Activated CD8-positive, alpha-beta memory T cell treated with anti-CD3 and anti-CD28 coated beads, Interleukin-2, amount 10 ng/mL, durations not matched to agents 7 days and 5 days (primary cell): ENCODE results near the gene NUF2. TPM values are rescaled to one million over a fixed set of nuclear protein-coding genes. Genes with fewer than 3 reads are reported as not detected.
"Not testable (repeated sequence)": the region's sequence is repeated elsewhere in the genome, so short reads cannot be mapped to it uniquely, and the experiment has no call there.

ENCODE experiments used
- ATAC-seq: fragments of 150-1000 bp; cut with Tn5 transposase; one replicate; pipeline ENCODE4 v1.10.0; 2021; ENCODE audit warnings: moderate library complexity
- CTCF ChIA-PET: fragments of 350-600 bp; sonication (Branson Sonifier 250); formaldehyde crosslinking; loops from one replicate; lab custom pipeline; 2021; ENCODE audit warnings: antibody characterized with exemption; lab: Charles Lee
- DNase-seq: peaks from one replicate; pipeline ENCODE4 v3.0.0-alpha.2; 2020
- H3K27ac Mint-ChIP-seq: one replicate; pipeline ENCODE4 v1.8.0; 2021; ENCODE audit warnings: mild to moderate bottlenecking, mixed read lengths
- H3K27me3 Mint-ChIP-seq: one replicate; pipeline ENCODE4 v1.8.0; 2021; ENCODE audit warnings: mixed read lengths
- H3K36me3 Mint-ChIP-seq: one replicate; pipeline ENCODE4 v1.8.0; 2021; ENCODE audit warnings: mild to moderate bottlenecking, mixed read lengths
- H3K4me1 Mint-ChIP-seq: one replicate; pipeline ENCODE4 v1.8.0; 2021; ENCODE audit warnings: mixed read lengths
- H3K4me3 Mint-ChIP-seq: one replicate; pipeline ENCODE4 v1.8.0; 2021; ENCODE audit warnings: mild to moderate bottlenecking, moderate library complexity, mixed read lengths
- H3K9me3 Mint-ChIP-seq: one replicate; pipeline ENCODE4 v1.8.0; 2022; ENCODE audit warnings: low read depth, mixed read lengths
- total RNA-seq, 2 experiments: library from RNA; stranded (reverse); gene quantifications; one replicate each; pipeline ENCODE4 v1.2.3, GENCODE V29; 2021

The NUF2 gene
- total RNA-seq, 2 experiments from 2014 or later = 64.9 to 82.9 TPM

DNA sequence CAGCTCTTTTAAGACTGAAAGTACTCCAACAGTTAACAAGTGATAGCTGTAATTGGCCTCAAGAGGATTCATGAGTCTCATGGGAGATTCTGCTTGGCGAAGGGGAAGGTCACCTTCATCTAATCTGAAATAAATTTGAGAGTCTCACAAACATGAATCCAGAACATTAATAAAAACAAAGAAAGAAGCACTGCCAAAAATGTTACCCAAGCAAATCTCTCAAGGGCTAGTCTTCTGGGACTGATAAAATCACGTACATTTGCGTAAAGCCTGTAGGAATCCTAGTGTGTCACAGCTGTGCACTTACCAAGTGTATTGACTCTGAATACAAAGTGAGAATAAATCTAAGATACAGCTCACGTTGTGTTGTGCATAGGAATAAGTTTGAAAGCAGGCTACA lies 21.2 kb upstream of the NUF2 start:
- no peak overlapping the region for H3K4me3 Mint-ChIP-seq
- no peaks in the 10 kb centered on the region for H3K27me3 Mint-ChIP-seq
- no peak for ATAC-seq
- H3K36me3 Mint-ChIP-seq = peaks cover 18% of the 10 kb centered on the region
- H3K9me3 Mint-ChIP-seq = no peaks in the 10 kb centered on the region
- no peaks in the 10 kb centered on the region for H3K4me1 Mint-ChIP-seq
- CTCF ChIA-PET = interaction anchor here (1.1 kb wide), 1 partner anchor 15 kb away, joined by 3 read pairs; no protein-coding TSS in a partner anchor
- no peak for DNase-seq
- no peak overlapping the region for H3K27ac Mint-ChIP-seq

DNA sequence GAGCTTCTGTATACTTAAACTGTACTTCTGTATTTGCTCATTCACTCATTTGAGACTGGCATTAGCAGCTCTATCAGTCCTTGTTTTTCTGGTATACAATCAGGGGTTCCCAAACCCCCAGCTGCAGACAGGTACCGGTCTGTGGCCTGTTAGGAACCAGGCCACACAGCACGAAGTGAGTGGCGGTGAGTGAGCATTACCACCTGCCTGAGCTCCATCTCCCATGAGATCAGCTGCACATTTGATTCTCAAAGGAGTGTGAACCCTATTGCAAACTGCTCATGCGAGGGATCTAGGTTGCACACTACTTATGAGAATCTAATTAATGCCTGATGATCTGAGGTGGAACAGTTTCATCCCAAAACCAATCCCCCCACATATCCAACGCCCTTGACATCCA lies 18.2 kb upstream of the NUF2 start:
- ATAC-seq = no peak
- H3K9me3 Mint-ChIP-seq = no peaks in the 10 kb centered on the region
- CTCF ChIA-PET = interaction anchor here (1.6 kb wide), 1 partner anchor 450 kb away, joined by 4 read pairs; no protein-coding TSS in a partner anchor

DNA sequence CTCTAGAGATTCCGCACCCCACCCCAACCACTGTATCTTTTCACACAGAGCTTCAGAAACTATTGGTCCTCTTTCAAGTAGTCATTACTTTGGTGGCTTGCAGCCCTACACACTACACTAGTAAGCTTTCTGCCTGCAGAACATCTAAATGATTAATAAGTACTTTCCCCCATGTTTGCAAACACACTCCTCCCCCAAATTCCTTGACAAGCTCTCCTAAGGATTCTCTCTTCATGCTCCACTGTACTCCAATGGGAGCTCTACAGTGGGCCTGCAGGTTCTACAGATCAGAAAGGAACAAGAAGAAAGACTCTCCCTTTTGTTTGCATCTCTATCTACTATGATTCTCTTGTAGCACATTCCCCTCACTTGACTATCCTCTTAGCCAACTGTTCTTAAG lies 16.3 kb upstream of the NUF2 start:
- no peaks in the 10 kb centered on the region for H3K9me3 Mint-ChIP-seq
- no peak overlapping the region for H3K4me3 Mint-ChIP-seq
- ATAC-seq (no peak), DNase-seq (no peak)
- H3K27me3 Mint-ChIP-seq = no peaks in the 10 kb centered on the region
- H3K36me3 Mint-ChIP-seq = peaks cover 12% of the 10 kb centered on the region
- CTCF ChIA-PET = interaction anchor here (0.7 kb wide), 1 partner anchor 10 kb away, joined by 3 read pairs; no protein-coding TSS in a partner anchor
- no peak overlapping the region for H3K27ac Mint-ChIP-seq
- no peaks in the 10 kb centered on the region for H3K4me1 Mint-ChIP-seq

More for the DNA sequence above, 18.2 kb upstream of the NUF2 start:
- Mint-ChIP-seq H3K27ac (no peak overlapping the region), H3K4me1 (no peaks in the 10 kb centered on the region), H3K27me3 (no peaks in the 10 kb centered on the region), H3K36me3 (peaks cover 18% of the 10 kb centered on the region), H3K4me3 (no peak overlapping the region)
- DNase-seq = no peak

DNA sequence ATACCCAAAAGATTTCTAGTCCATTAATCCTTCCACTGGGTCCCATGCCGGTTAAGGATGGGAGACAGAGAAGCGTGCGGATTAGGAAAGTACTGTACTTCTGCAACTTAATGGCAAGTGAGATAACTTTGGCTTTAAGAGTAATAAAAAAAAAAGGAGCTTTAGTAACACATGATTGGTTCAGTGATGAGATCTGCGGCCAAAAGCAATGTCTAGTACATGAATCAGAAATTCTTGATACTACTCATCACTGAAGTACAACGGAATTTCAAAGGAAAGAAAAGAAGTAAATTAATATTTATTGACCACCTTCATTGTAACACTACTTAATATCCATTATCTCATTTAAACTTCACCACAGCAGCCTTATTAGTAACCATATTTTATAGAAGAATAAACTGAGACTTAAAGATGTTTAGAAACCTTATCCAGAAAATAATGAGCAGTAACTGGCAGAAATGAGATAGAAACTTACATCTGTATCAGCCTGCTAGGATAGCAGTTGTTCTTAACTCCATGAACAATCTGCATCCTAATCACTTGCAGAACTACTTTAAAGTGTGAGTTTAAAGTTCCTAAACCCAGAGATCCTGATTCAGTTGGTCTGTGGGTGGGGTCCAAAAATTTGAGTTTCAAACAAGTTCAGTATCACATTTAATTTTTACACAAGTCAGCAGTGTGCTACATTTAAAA lies 14.1 kb upstream of the NUF2 start:
- no peak for ATAC-seq
- Mint-ChIP-seq H3K36me3 (peaks cover 15% of the 10 kb centered on the region), H3K27ac (no peak overlapping the region), H3K4me3 (no peak overlapping the region), H3K9me3 (no peaks in the 10 kb centered on the region), H3K4me1 (no peaks in the 10 kb centered on the region), H3K27me3 (no peaks in the 10 kb centered on the region)
- no peak for DNase-seq
- CTCF ChIA-PET = no interaction called here

DNA sequence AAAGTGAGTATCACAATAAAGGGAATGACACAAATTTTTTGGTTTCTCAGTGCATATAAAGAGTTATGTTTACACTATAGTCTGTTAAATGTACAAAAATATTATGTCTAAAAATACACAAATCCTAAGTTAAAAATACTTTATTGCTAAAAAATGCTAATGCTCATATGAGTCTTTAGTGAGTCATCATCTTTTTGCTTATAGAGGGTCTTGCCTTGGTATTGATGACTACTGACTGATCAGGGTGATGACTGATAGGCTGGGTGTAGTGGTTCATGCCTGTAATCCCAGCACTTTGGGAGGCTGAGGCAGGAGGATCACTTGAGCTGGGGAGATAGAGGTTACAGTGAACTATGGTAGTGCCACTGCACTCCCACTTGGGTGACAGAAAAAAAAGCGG lies 12.9 kb upstream of the NUF2 start:
- Mint-ChIP-seq H3K27ac (no peak overlapping the region), H3K9me3 (no peaks in the 10 kb centered on the region), H3K27me3 (no peaks in the 10 kb centered on the region), H3K4me3 (no peak overlapping the region), H3K4me1 (no peaks in the 10 kb centered on the region), H3K36me3 (peaks cover 14% of the 10 kb centered on the region)
- ATAC-seq (no peak), DNase-seq (no peak)
- CTCF ChIA-PET = no interaction called here

DNA sequence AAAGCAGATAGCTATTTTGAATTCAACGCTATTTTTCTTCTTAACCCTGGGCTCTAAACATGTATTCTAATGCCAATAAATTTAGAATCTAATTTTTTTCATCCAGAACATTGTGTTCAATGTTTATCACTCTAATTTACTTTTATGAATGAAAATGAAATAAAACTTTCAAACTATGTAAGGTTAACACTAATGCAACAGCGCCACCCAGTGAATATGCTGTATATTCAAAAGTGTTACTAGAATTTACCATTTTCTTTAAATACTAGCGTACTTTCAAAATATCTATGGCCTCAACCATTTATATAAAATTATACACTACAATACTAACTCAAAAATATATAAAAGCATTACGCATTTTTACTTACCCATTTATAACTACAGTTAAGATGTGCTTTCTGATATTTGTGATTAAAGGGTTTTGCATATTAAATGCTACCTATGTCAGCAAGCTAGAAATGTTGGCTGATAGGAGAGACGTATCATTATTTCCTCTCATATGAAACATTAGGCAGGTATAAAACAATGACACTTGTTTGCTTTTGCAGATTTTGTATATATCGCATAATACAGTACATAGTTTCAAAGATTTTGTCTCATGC lies 5.9 kb upstream of the NUF2 start:
- CTCF ChIA-PET = interaction anchor here (0.8 to 3.8 kb wide), 18 partner anchors 10 to 1260 kb away, joined by 3 to 35 read pairs (median 4); partner anchors contain the start of gene RGS4
- H3K4me1 Mint-ChIP-seq = peaks cover 7% of the 10 kb centered on the region
- DNase-seq (peak; percentile 57), ATAC-seq (no peak)
- no peak overlapping the region for H3K4me3 Mint-ChIP-seq
- H3K27ac Mint-ChIP-seq = no peak overlapping the region
- H3K27me3 Mint-ChIP-seq = no peaks in the 10 kb centered on the region
- no peaks in the 10 kb centered on the region for H3K9me3 Mint-ChIP-seq
- peaks cover 6% of the 10 kb centered on the region for H3K36me3 Mint-ChIP-seq

DNA sequence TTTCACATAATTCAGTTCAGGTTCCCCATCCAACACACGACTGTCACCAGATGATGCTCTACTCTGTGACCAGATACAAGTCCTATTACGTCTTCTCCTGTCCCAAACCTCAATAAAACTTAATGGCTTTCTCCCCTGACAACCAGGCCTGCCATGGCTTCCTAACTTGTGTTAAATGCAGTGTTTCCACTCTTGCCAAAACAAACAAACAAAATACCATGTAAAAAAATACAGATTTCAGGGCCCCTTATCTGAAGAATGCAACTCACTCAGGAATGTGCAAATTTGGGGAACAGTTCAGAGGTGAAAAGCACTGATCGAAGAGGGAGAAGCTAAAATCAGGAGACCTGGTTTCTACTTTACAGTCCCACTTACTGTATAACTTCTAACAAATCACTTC lies 863 bp upstream of the NUF2 start:
- Mint-ChIP-seq H3K4me3 (peak overlapping the region; percentile 92), H3K9me3 (no peaks in the 10 kb centered on the region), H3K36me3 (peaks cover 18% of the 10 kb centered on the region), H3K4me1 (peaks cover 40% of the 10 kb centered on the region), H3K27ac (peak overlapping the region; percentile 97), H3K27me3 (no peaks in the 10 kb centered on the region)
- DNase-seq = no peak
- CTCF ChIA-PET = interaction anchor here (1.4 to 1.6 kb wide), 2 partner anchors 37 to 467 kb away, joined by 5 read pairs; no protein-coding TSS in a partner anchor
- no peak for ATAC-seq

DNA sequence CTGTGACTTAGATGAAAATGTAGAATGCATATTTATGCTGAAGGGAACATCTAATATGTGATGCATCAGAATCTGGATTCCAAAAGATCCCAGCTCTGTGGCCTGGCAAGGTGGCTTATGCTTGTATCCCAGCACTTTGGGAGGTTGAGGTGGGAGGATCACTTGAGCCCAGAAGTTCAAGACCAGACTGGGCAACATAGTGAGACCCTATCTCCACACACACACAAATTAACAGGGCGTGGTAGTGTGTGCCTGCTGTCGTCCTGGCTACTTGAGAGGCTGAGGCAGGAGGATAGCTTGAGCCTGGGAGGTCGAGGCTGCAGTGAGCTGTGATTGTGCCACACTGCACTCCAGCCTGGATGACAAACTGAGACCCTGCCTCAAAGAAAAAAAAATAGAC lies 1.6 kb downstream of the NUF2 start:
- Mint-ChIP-seq H3K4me1 (peaks cover 42% of the 10 kb centered on the region), H3K4me3 (peak overlapping the region; percentile 92), H3K27ac (peak overlapping the region; percentile 97)

DNA sequence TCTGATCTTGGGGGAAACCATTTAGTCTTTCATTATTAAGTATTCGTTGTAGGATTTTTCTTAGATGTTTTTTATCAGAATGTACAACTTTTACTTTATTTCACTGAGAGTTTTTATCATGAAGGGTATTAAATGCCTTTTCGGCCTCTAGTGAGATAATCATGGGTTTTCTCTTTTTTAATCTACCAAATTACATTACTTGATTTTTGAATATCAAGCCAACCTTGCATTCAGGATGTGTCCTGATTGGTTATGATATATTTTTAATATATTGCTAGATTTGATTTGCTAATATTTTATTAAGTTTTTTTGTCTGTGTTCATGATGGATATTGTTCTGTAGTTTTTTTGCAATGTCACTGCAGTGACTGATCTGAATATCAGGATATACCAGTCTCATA lies 9.4 kb downstream of the NUF2 start:
- Mint-ChIP-seq H3K4me3 (no peak overlapping the region), H3K9me3 (peaks cover 2% of the 10 kb centered on the region), H3K27me3 (no peaks in the 10 kb centered on the region), H3K27ac (no peak overlapping the region), H3K4me1 (peaks cover 4% of the 10 kb centered on the region), H3K36me3 (peaks cover 82% of the 10 kb centered on the region)
- DNase-seq (no peak), ATAC-seq (no peak)
- CTCF ChIA-PET = no interaction called here

More for the DNA sequence above, 1.6 kb downstream of the NUF2 start:
- DNase-seq, H3K9me3 Mint-ChIP-seq, H3K27me3 Mint-ChIP-seq, CTCF ChIA-PET, ATAC-seq: not testable (repeated sequence)
- peaks cover 34% of the 10 kb centered on the region for H3K36me3 Mint-ChIP-seq

DNA sequence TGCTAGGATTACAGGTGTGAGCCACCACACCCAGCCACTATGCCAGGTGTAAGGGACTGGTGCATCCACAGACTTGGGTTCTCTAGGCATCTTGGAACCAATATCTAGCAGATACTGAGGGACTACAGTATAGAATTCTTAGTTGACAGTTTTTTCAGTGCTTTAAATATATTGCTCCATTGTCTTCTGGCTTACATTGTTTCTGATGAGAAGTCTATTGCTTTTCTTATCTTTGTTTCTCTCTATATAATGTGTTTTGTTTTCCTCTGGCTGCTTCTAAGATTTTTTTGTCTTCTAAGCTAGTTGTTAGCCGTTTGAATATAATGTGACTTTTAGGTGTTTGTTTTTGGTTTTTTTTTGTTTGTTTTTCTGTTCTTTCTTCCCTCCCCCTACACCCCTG lies 13.5 kb downstream of the NUF2 start:
- ATAC-seq = no peak
- no peak for DNase-seq
- peaks cover 77% of the 10 kb centered on the region for H3K36me3 Mint-ChIP-seq

DNA sequence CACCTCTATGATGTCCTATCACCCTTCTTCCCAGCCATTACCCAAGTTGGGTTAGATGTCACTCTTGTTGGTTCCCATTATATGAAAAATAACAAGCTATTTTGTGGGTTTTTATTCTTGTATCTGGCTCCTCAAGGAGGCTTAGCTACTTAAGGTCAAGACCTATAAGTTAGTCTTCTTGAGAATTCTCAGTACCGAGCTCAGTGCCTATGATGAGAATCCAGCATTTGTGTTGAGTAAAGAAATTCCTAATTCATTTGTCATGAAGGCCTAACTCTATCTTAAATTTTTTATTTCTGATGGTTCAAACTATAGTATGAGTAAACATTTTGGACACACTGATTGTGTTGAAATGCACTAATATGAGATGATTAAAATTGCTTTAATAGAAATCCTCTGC lies 15.9 kb downstream of the NUF2 start:
- H3K4me3 Mint-ChIP-seq = no peak overlapping the region
- no peaks in the 10 kb centered on the region for H3K27me3 Mint-ChIP-seq
- no peak overlapping the region for H3K27ac Mint-ChIP-seq
- CTCF ChIA-PET = no interaction called here
- H3K9me3 Mint-ChIP-seq = no peaks in the 10 kb centered on the region
- no peaks in the 10 kb centered on the region for H3K4me1 Mint-ChIP-seq
- peaks cover 56% of the 10 kb centered on the region for H3K36me3 Mint-ChIP-seq
- no peak for ATAC-seq
- no peak for DNase-seq

More for the DNA sequence above, 13.5 kb downstream of the NUF2 start:
- CTCF ChIA-PET = no interaction called here
- H3K4me1 Mint-ChIP-seq = peaks cover 1% of the 10 kb centered on the region
- no peaks in the 10 kb centered on the region for H3K27me3 Mint-ChIP-seq
- no peak overlapping the region for H3K27ac Mint-ChIP-seq
- H3K9me3 Mint-ChIP-seq = no peaks in the 10 kb centered on the region
- H3K4me3 Mint-ChIP-seq = no peak overlapping the region

DNA sequence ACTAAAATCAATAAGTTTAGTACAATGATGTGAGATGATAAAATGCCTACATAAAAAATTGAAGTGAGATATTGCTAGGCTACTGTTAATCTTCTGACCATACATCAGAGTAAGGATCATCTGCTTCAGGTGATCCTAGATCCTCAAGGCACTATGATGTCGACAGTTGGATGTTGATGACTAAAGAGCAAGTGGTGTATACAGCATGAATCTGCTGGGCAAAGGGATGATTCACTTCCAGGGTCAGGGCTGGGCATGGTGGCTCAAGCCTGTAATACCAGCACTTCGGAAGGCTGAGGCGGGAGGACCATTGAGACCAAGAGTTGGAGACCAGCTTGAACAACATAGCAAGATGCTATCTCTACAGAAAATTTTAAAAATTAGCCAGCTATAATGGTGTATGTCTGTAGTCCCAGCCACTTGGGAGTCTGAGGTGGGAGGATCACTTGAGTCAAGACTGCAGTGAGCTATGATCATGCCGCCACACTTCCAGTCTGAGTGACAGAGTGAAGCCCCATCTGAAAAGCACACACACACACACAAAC lies 24.6 kb downstream of the NUF2 start:
- Mint-ChIP-seq H3K27ac (no peak overlapping the region), H3K4me3 (no peak overlapping the region), H3K36me3 (peaks cover 57% of the 10 kb centered on the region), H3K9me3 (no peaks in the 10 kb centered on the region), H3K4me1 (no peaks in the 10 kb centered on the region), H3K27me3 (no peaks in the 10 kb centered on the region)
- no peak for ATAC-seq
- DNase-seq = no peak
- CTCF ChIA-PET = no interaction called here

DNA sequence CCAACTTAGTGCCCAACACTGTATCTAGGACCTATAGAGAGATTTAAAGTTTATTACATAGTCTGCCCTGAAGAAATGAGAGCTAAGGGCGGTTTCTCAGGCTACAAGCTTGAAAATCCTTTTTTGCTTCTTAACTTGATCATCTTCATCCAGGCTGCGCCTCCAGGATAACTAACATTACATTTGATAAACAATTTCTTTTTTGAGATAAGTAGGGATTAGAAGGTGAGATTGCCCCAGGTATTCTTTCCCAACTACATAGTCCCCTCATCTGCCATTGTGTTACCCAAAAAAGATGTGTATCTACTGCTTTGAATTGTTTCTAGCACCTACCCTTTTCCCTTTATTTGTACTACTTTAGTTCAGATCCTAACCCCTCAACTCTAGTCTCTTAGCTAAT lies 25.4 kb downstream of the NUF2 start:
- Mint-ChIP-seq H3K9me3 (no peaks in the 10 kb centered on the region), H3K4me1 (no peaks in the 10 kb centered on the region), H3K27ac (no peak overlapping the region), H3K4me3 (no peak overlapping the region), H3K36me3 (peaks cover 63% of the 10 kb centered on the region), H3K27me3 (no peaks in the 10 kb centered on the region)
- DNase-seq = no peak
- no peak for ATAC-seq
- CTCF ChIA-PET = no interaction called here

DNA sequence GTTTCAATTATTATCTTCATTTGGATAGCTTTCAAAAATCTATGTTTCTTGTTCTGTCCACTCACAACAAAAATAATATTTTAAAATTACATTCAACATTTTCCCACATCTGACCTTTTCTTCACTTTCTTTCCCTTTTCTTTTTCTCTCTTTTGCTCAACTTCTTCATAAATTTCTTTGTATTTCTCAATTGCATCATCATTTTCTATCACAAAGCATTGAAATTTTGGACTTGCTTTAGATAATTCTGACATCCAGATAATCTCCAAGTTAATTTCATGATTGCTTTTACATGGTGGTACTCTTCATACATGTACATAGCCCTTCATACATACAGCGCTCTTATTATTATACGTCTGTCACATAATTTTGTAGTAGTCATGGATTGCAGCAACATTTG lies 30.2 kb downstream of the NUF2 start:
- H3K4me3 Mint-ChIP-seq = no peak overlapping the region
- CTCF ChIA-PET = no interaction called here

More for the DNA sequence above, 30.2 kb downstream of the NUF2 start:
- Mint-ChIP-seq H3K4me1 (no peaks in the 10 kb centered on the region), H3K27ac (no peak overlapping the region), H3K36me3 (peaks cover 50% of the 10 kb centered on the region), H3K27me3 (no peaks in the 10 kb centered on the region), H3K9me3 (no peaks in the 10 kb centered on the region)
- no peak for DNase-seq
- no peak for ATAC-seq
